Panc1 (cell line): ENCODE data around the gene TMEM117. TPM values are rescaled to one million over a fixed set of nuclear protein-coding genes. Genes with fewer than 3 reads are reported as not detected.

Experiments used
- ATAC-seq: fragments of 200-7000 bp; cut with Tn5 transposase; 2 replicates; pipeline ENCODE4 v1.9.1; 2020; ENCODE audit warnings: mild to moderate bottlenecking, moderate library complexity
- BruUV-seq: library from RNA; stranded (reverse); fragments of 400-500 nt; replicated peaks from 2 replicates; lab custom pipeline; 2021; lab: Mats Ljungman, UMichigan
- CTCF ChIA-PET: fragments of 300-600 bp; sonication (Branson Sonifier 250); formaldehyde crosslinking; loops from one replicate; lab custom pipeline; 2022; ENCODE audit warnings: antibody characterized with exemption; lab: Charles Lee
- POLR2A ChIA-PET: fragments of 300-600 bp; sonication (Branson Sonifier 250); formaldehyde crosslinking; loops from one replicate; lab custom pipeline; 2022; ENCODE audit warnings: antibody characterized with exemption; lab: Charles Lee
- DNase-seq: peaks from one replicate; pipeline ENCODE4 v3.0.0-alpha.2; 2010; ENCODE audit warnings: low read depth, low spot score
- H3K27ac ChIP-seq: 2 replicates; pipeline ENCODE4 v1.5.1; 2011; ENCODE audit warnings: mild to moderate bottlenecking, low read length, inconsistent platforms
- H3K27me3 ChIP-seq: fragments of 200-500 bp; sonication (Bioruptor generic); 2 replicates; pipeline ENCODE4 v1.6.0; 2014; ENCODE audit warnings: low read length, inconsistent platforms; ENCODE audit not compliant: control insufficient read depth, insufficient read depth
- H3K36me3 ChIP-seq: fragments of 200-500 bp; sonication (Bioruptor generic); 2 replicates; pipeline ENCODE4 v1.5.1; 2014; ENCODE audit warnings: inconsistent platforms, mild to moderate bottlenecking, low read length, moderate library complexity; ENCODE audit not compliant: control insufficient read depth, insufficient read depth
- H3K4me1 ChIP-seq: 2 replicates; pipeline ENCODE4 v1.5.1; 2011; ENCODE audit warnings: inconsistent platforms, mild to moderate bottlenecking, low read length, moderate library complexity; ENCODE audit not compliant: control insufficient read depth, insufficient read depth
- H3K4me3 ChIP-seq, 2 experiments: 2 replicates each; pipeline ENCODE4 v1.5.1; 2011 to 2012; ENCODE audit warnings: low read depth in 2 of 2, low read length in 2 of 2, mild to moderate bottlenecking in 2 of 2, inconsistent platforms in 1 of 2, moderate library complexity in 1 of 2
- H3K9me3 ChIP-seq: fragments of 200-500 bp; sonication (Bioruptor generic); 2 replicates; pipeline ENCODE4 v1.5.1; 2014; ENCODE audit warnings: low read depth, mild to moderate bottlenecking, inconsistent platforms, low read length, moderate library complexity; ENCODE audit not compliant: control insufficient read depth, insufficient read depth
- POLR2AphosphoS5 ChIP-seq: IDR thresholded peaks from 2 replicates; pipeline ENCODE4 v1.6.1; 2012; ENCODE audit warnings: mild to moderate bottlenecking, low read depth, low read length, moderate library complexity
- REST ChIP-seq, 2 experiments: IDR thresholded peaks; 2 replicates each; pipeline ENCODE4 v1.6.1; 2011 to 2012; ENCODE audit warnings: low read depth in 2 of 2, control low read depth in 1 of 2, low read length in 1 of 2, mild to moderate bottlenecking in 1 of 2, moderate library complexity in 1 of 2; ENCODE audit not compliant: insufficient read depth in 1 of 2
- SIN3A ChIP-seq: IDR thresholded peaks from 2 replicates; pipeline ENCODE4 v1.6.1; 2012; ENCODE audit warnings: low read depth, mild to moderate bottlenecking, low read length, moderate library complexity, borderline replicate concordance; ENCODE audit not compliant: insufficient read depth
- TCF7L2 ChIP-seq: IDR thresholded peaks from 2 replicates; pipeline ENCODE4 v1.6.1; 2011; ENCODE audit warnings: mild to moderate bottlenecking, low read depth, low read length, inconsistent platforms
- in situ Hi-C: cut with HindIII; loops from 2 replicates; pipeline ENCODE4 v1.10.0; 2016; ENCODE audit warnings: low sequenced_read_pairs, low pct_unique_long_range_greater_than_20kb
- intact Hi-C: fragments of 100-400 bp; cut with micrococcal nuclease; formaldehyde crosslinking; loops from one replicate; pipeline ENCODE4 v1.10.0; 2022; ENCODE audit not compliant: unreplicated experiment
- total RNA-seq: library from RNA; stranded (reverse); gene quantifications from one replicate; pipeline ENCODE4 v1.2.1, GENCODE V29; 2021; ENCODE audit not compliant: unreplicated experiment
- TF ChIP-seq, protein P1 (sequence below): fragments of 450-650 bp; IDR thresholded peaks from 2 replicates; pipeline ENCODE4 v1.5.1; 2017; ENCODE audit warnings: mild to moderate bottlenecking

Gene TMEM117
- total RNA-seq, 1 experiment from 2014 or later, result 5.5 TPM

GRCh38 chr12:44379831-44380230 is 544.0 kb downstream of the TMEM117 start:
- TF ChIP-seq, protein P1, sequence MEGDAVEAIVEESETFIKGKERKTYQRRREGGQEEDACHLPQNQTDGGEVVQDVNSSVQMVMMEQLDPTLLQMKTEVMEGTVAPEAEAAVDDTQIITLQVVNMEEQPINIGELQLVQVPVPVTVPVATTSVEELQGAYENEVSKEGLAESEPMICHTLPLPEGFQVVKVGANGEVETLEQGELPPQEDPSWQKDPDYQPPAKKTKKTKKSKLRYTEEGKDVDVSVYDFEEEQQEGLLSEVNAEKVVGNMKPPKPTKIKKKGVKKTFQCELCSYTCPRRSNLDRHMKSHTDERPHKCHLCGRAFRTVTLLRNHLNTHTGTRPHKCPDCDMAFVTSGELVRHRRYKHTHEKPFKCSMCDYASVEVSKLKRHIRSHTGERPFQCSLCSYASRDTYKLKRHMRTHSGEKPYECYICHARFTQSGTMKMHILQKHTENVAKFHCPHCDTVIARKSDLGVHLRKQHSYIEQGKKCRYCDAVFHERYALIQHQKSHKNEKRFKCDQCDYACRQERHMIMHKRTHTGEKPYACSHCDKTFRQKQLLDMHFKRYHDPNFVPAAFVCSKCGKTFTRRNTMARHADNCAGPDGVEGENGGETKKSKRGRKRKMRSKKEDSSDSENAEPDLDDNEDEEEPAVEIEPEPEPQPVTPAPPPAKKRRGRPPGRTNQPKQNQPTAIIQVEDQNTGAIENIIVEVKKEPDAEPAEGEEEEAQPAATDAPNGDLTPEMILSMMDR, result no peak
- TF ChIP-seq POLR2AphosphoS5 (no peak), SIN3A (no peak), REST (IDR thresholded peaks at IDR 0.05; ENCODE audit: insufficient read depth in 1 of 2, low read depth in 2 of 2, low read length in 1 of 2) (no peak), TCF7L2 (no peak)
- POLR2A ChIA-PET, result no interaction called here
- no peak overlapping the region for H3K4me3 ChIP-seq
- H3K9me3 ChIP-seq, result no peaks in the 10 kb centered on the region
- no peak for ATAC-seq
- BruUV-seq, result no TSS peak
- CTCF ChIA-PET, result no interaction called here
- no peaks in the 10 kb centered on the region for H3K4me1 ChIP-seq
- DNase-seq, result no peak
- H3K27me3 ChIP-seq, result no peaks in the 10 kb centered on the region
- in situ Hi-C loops, result no loop called here
- no peaks in the 10 kb centered on the region for H3K36me3 ChIP-seq
- intact Hi-C loops, result no loop called here
- H3K27ac ChIP-seq, result no peak overlapping the region

DNA sequence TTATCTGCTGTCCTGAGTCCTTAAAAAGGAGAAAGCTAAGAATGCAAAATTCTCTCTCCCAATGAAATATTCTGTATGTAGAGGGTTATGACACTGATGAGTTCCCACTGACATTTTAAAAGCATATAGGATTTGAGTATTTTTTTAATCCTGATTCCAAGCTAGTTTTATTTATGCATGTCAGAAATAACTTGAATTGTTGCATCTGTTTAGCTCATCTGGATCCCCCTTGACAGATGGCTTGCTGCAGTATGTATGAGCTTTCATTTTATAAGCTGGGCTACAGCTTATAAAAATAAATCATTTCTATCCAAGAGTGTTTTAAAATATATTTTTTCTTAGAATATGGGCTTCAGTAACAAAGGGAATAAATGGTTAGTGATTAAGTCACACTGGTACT is 545.0 kb downstream of the TMEM117 start:
- Histone ChIP-seq H3K9me3 (no peaks in the 10 kb centered on the region), H3K36me3 (no peaks in the 10 kb centered on the region), H3K4me1 (no peaks in the 10 kb centered on the region), H3K27ac (no peak overlapping the region), H3K4me3 (no peak overlapping the region), H3K27me3 (no peaks in the 10 kb centered on the region)
- in situ Hi-C loops (no loop called here), intact Hi-C loops (no loop called here)
- DNase-seq (no peak), ATAC-seq (no peak)
- ChIA-PET POLR2A (no interaction called here), CTCF (no interaction called here)
- no peak for TF ChIP-seq POLR2AphosphoS5
- TF ChIP-seq REST (IDR thresholded peaks at IDR 0.05; ENCODE audit: insufficient read depth in 1 of 2, low read depth in 2 of 2, low read length in 1 of 2), result no peak
- no peak for TF ChIP-seq TCF7L2
- no peak for TF ChIP-seq SIN3A
- TF ChIP-seq, protein P1, result no peak
- no TSS peak for BruUV-seq
